ENCODE measurements around the gene SBNO2. TPM values are rescaled to one million over a fixed set of nuclear protein-coding genes. Genes with fewer than 3 reads are reported as not detected.
A peak's percentile ranks its signal among the peaks of the same experiment; 100 is the strongest.

The SBNO2 gene
- total and polyA plus RNA-seq, 2 of the 4 experiments (the other 2 are of a cell fraction): 13.4 to 40.5 TPM

GRCh38 chr19:1177322-1178114 lies 3.5 kb upstream of the SBNO2 start:
- Histone ChIP-seq H3K9ac (ENCODE audit: low read depth, low read length) (peak overlapping the region; percentile 26; the same call in 1 of the 2 replicates), H3K4me2 (ENCODE audit: low read depth, low read length) (peak overlapping the region; percentile 42)
- dilution Hi-C loops (cut with HindIII; ENCODE audit: low sequenced_read_pairs, unreplicated experiment): no loop called here

More at GRCh38 chr19:1177322-1178114, 3.5 kb upstream of the SBNO2 start:
- H3K18ac ChIP-seq (ENCODE audit: low read depth, low read length): peak overlapping the region; percentile 73
- H3K4me3 ChIP-seq (ENCODE audit: insufficient read depth, low read depth, low read length): 0 out of 2 replicates have a peak overlapping the region, but pooled peaks have one; percentile 4
- H4K91ac ChIP-seq (ENCODE audit: insufficient read depth, low read depth, low read length): peak overlapping the region; percentile 97
- in situ Hi-C loops (cut with MboI; ENCODE audit: low sequenced_read_pairs): no loop called here
- H4K20me1 ChIP-seq (ENCODE audit: insufficient read depth, low read length): no peaks in the 10 kb centered on the region
- H2AK9ac ChIP-seq (replicated peaks; ENCODE audit: low read depth, low read length, poor library complexity): peak overlapping the region; percentile 80
- H4K5ac ChIP-seq (ENCODE audit: low read depth, low read length): peak overlapping the region; percentile 74
- H3K9me3 ChIP-seq (ENCODE audit: control insufficient read depth, insufficient read depth, low read length): peaks cover 2% of the 10 kb centered on the region; the same call in 1 of the 2 replicates
- peak overlapping the region; percentile 92 for H2BK20ac ChIP-seq (ENCODE audit: low read depth, low read length)
- peak overlapping the region; percentile 54 to 85 for H4K8ac ChIP-seq (ENCODE audit: low read depth in 2 of 2, low read length in 2 of 2)
- peaks cover 2 to 15% of the 10 kb centered on the region in 2 experiments; a peak in 2 of 4 replicates for H3K79me1 ChIP-seq (ENCODE audit: low read depth in 1 of 2, low read length in 2 of 2)
- H3K27me3 ChIP-seq (ENCODE audit: control insufficient read depth, insufficient read depth, low read length): no peaks in the 10 kb centered on the region
- H3K56ac ChIP-seq (ENCODE audit: extremely low read depth, insufficient read depth, low read length): peak overlapping the region; percentile 47
- DNase-seq (peak; percentile 97), ATAC-seq (ENCODE audit: low read depth) (peak; percentile 74)
- H3K27ac ChIP-seq (ENCODE audit: insufficient read depth, low read length): peak overlapping the region; percentile 88
- H2BK120ac ChIP-seq (ENCODE audit: low read depth, low read length): peak overlapping the region; percentile 96
- peak overlapping the region; percentile 55; the same call in 1 of the 3 replicates for H2BK15ac ChIP-seq (ENCODE audit: low read depth, low read length)
- H2AFZ ChIP-seq (replicated peaks; ENCODE audit: low read length, poor library complexity): peak overlapping the region; percentile 85
- WGBS, 2 experiments (ENCODE audit: extremely low coverage in 2 of 2, insufficient read length in 1 of 2): 36% methylated on average over 16 of the region's 25 CpGs; no CpG with 5 or more reads in 1 of the 2 experiments
- peak overlapping the region; percentile 92 for H3K23ac ChIP-seq (ENCODE audit: low read depth, low read length)
- H3K4ac ChIP-seq (ENCODE audit: low read depth, low read length): peak overlapping the region; percentile 95
- BruUV-seq (replicated peaks): no TSS peak
- TF ChIP-seq NFE2L2 (IDR thresholded peaks at IDR 0.05; ENCODE audit: low read depth, low read length) (no peak), BHLHE40 (IDR thresholded peaks at IDR 0.05; ENCODE audit: low read depth, low read length) (no peak; the same call in 1 of the 2 replicates), CHD1 (IDR thresholded peaks at IDR 0.05; ENCODE audit: low read depth, low read length) (no peak), FOS (IDR thresholded peaks at IDR 0.05; ENCODE audit: low read depth, low read length) (peak; percentile 78), SMC3 (IDR thresholded peaks at IDR 0.05; ENCODE audit: low read depth, low read length) (peak; percentile 4; the same call in 1 of the 2 replicates), USF2 (IDR thresholded peaks at IDR 0.05; ENCODE audit: low read depth, low read length) (0 out of 2 replicates have a peak, but pooled peaks have one; percentile 11), MAZ (IDR thresholded peaks at IDR 0.05; ENCODE audit: borderline replicate concordance, low read depth, low read length) (peak; percentile 78; the same call in 1 of the 2 replicates), CEBPB (IDR thresholded peaks at IDR 0.05; ENCODE audit: low read depth, low read length) (peak; percentile 84), MAFK (IDR thresholded peaks at IDR 0.05; ENCODE audit: low read depth, low read length) (peak; percentile 64), POLR2A (IDR thresholded peaks at IDR 0.05; ENCODE audit: low read depth, low read length) (no peak), RCOR1 (IDR thresholded peaks at IDR 0.05; ENCODE audit: insufficient replicate concordance, low read length) (peak; percentile 98), RFX5 (IDR thresholded peaks at IDR 0.05; ENCODE audit: low read depth, low read length) (no peak)
- TF ChIP-seq, protein P1, sequence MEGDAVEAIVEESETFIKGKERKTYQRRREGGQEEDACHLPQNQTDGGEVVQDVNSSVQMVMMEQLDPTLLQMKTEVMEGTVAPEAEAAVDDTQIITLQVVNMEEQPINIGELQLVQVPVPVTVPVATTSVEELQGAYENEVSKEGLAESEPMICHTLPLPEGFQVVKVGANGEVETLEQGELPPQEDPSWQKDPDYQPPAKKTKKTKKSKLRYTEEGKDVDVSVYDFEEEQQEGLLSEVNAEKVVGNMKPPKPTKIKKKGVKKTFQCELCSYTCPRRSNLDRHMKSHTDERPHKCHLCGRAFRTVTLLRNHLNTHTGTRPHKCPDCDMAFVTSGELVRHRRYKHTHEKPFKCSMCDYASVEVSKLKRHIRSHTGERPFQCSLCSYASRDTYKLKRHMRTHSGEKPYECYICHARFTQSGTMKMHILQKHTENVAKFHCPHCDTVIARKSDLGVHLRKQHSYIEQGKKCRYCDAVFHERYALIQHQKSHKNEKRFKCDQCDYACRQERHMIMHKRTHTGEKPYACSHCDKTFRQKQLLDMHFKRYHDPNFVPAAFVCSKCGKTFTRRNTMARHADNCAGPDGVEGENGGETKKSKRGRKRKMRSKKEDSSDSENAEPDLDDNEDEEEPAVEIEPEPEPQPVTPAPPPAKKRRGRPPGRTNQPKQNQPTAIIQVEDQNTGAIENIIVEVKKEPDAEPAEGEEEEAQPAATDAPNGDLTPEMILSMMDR (conservative IDR thresholded peaks at IDR 0.05; ENCODE audit: low read depth, low read length): peak; percentile 28; the same call in 1 of the 2 replicates
- H3K36me3 ChIP-seq (ENCODE audit: control insufficient read depth, insufficient read depth, low read length): no peaks in the 10 kb centered on the region
- H2AK5ac ChIP-seq (ENCODE audit: low read depth, low read length): peak overlapping the region; percentile 87
- H2BK5ac ChIP-seq (ENCODE audit: low read depth, low read length, poor library complexity, severe bottlenecking): peak overlapping the region; percentile 93
- ChIA-PET POLR2A (ENCODE audit: unreplicated experiment) (interaction anchor here (0.6 to 1.0 kb wide), 2 partner anchors 54 to 221 kb away, joined by 5 read pairs; no protein-coding TSS in a partner anchor), CTCF (no interaction called here)
- 0 out of 2 replicates have a peak, but pooled peaks cover 4% of the 10 kb centered on the region for H3K9me1 ChIP-seq (ENCODE audit: insufficient read depth, low read length)
- intact Hi-C loops (cut with micrococcal nuclease): loop anchor here (2.0 kb wide), 2 partner anchors 65 to 75 kb away; partner anchors contain the start of gene GPX4
- peaks cover 13% of the 10 kb centered on the region for H3K4me1 ChIP-seq (ENCODE audit: control insufficient read depth, insufficient read depth, low read length)
- peak overlapping the region; percentile 53 for H3K14ac ChIP-seq (replicated peaks; ENCODE audit: low read depth, low read length)

Measured in IMR-90 (cell line).